Measurements from ENCODE around the gene TMEM37. TPM values are rescaled to one million over a fixed set of nuclear protein-coding genes. Genes with fewer than 3 reads are reported as not detected.

TMEM37 gene, protein sequence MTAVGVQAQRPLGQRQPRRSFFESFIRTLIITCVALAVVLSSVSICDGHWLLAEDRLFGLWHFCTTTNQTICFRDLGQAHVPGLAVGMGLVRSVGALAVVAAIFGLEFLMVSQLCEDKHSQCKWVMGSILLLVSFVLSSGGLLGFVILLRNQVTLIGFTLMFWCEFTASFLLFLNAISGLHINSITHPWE
- total RNA-seq (2016; rRNA removed; fragmentation: Illumina TruSeq; extraction: Trizol) (23.7 and 37.7 TPM in 2 replicates), polyA plus RNA-seq (2011; rRNA removed) (115 and 141 TPM in 2 replicates), polyA minus RNA-seq (2011; rRNA and poly(A)+ RNA removed; ENCODE audit: low replicate concordance) (8.6 and 130 TPM in 2 replicates), Bru-seq, nascent RNA (percentile 77 among the genes with signal in this experiment), BruChase-seq, experiment 1, labeled RNA remaining after a 6-hour chase (percentile 59 among the genes with signal in this experiment), BruChase-seq, experiment 2, labeled RNA remaining after a 2-hour chase (percentile 59 among the genes with signal in this experiment)
- total RNA-seq (2016; cell fraction: cytosol; rRNA removed; fragmentation: Illumina TruSeq; extraction: Trizol; ENCODE audit: low read depth) = 28.9 and 37.4 TPM in 2 replicates
- 22.3 and 38.3 TPM in 2 replicates for total RNA-seq (2016; cell fraction: insoluble cytoplasmic fraction; rRNA removed; fragmentation: Illumina TruSeq; extraction: Trizol)
- 42.2 and 48.4 TPM in 2 replicates for total RNA-seq (2016; cell fraction: membrane; rRNA removed; fragmentation: Illumina TruSeq; extraction: Trizol)
- total RNA-seq (2016; cell fraction: nucleus; rRNA removed; fragmentation: Illumina TruSeq; extraction: Trizol) = 34.2 and 36.8 TPM in 2 replicates
- polyA plus RNA-seq (2011; cell fraction: cytosol; rRNA removed) = 117 and 121 TPM in 2 replicates
- polyA plus RNA-seq (2011; cell fraction: nucleus; rRNA removed) = 112 and 119 TPM in 2 replicates
- polyA plus RNA-seq (2012) = 79.4 and 99.6 TPM in 2 replicates
- polyA plus RNA-seq (2016; cell fraction: cytosol; fragmentation: Illumina TruSeq; extraction: Trizol; ENCODE audit: low read depth) = 35.8 and 51.6 TPM in 2 replicates
- 29.9 and 33.6 TPM in 2 replicates for polyA plus RNA-seq (2016; cell fraction: insoluble cytoplasmic fraction; fragmentation: Illumina TruSeq; extraction: Trizol; ENCODE audit: low read depth)
- 42.8 and 53.0 TPM in 2 replicates for polyA plus RNA-seq (2016; cell fraction: membrane; fragmentation: Illumina TruSeq; extraction: Trizol; ENCODE audit: low read depth)
- polyA plus RNA-seq (2016; cell fraction: nucleus; fragmentation: Illumina TruSeq; extraction: Trizol; ENCODE audit: insufficient read depth, low read depth) = 58.5 and 61.9 TPM in 2 replicates
- 23.8 and 26.3 TPM in 2 replicates for polyA minus RNA-seq (2011; cell fraction: cytosol; rRNA and poly(A)+ RNA removed)
- 72.6 and 73.7 TPM in 2 replicates for polyA minus RNA-seq (2011; cell fraction: nucleus; rRNA and poly(A)+ RNA removed)
- long read RNA-seq, experiment 1, transcript TMEM37-201 (2 exons, 1,688 nt) = major isoform, 108 of 123 reads
- long read RNA-seq, experiment 1, partial matches to known transcripts = 13 of 123 reads
- long read RNA-seq, experiment 1, other reads (novel, unspliced or antisense) = 1 of 123 reads
- long read RNA-seq, experiment 2, transcript TMEM37-201 (2 exons, 1,688 nt) = major isoform, 101 of 131 reads
- long read RNA-seq, experiment 2, partial matches to known transcripts = 25 of 131 reads
- long read RNA-seq, experiment 2, other reads (novel, unspliced or antisense) = 3 of 131 reads

DNA sequence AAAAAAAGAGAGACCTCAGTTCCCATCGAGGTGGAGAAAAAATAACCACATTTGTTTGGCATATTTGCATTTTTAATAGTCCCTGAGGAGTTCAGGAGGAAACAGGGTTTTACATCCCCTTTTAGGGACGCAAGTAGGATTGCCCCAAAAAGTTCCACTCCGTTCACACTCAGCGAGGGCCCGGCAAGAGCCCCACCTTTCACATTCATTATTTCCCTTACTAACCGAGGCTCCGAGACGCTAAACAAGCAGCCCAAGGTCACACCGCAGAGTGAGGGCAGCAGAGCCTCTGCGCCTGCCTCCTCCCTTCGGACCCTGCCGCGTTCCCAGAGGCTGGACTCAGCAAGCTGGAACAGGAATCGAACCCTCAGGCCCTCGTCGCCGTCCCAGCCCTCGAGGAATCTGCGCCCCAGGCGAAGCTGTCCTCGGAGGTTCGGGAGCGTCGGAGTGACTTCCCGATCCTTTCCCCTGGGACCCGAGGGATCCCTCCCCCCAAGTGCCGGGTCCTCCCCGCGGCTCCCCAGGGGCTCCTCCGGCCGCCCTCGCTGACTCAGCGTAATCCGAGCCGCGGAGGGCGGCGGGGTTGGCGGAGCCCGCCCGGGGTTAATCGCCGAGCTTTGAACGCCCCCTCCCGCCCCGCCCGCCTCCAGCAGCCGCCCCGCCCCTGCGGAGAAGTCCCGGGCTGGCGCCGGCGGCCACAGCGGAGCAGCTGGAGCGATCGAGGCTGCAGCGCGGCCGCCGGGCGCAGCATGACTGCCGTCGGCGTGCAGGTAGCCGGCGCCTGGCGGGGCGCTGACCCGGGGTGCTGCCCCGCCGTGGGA lies at the start of gene TMEM37:
TSS of gene TMEM37 (plus strand) at position 700 of the 821 bp plus-strand sequence. CDS start at position 750, 50 bp downstream.
- Histone ChIP-seq H3K36me3 (replicated peaks in 1 of 2; ENCODE audit: control insufficient read depth in 1 of 2, insufficient read depth in 2 of 2, low read length in 2 of 2) (no peaks in the 10 kb centered on the region; a peak in 1 of 5 replicates), H3K27ac (ENCODE audit: extremely low read length, insufficient read depth, low read length) (peak within 1 kb of the TSS; percentile 88), H3K4me1 (ENCODE audit: insufficient read depth, low read length) (peaks cover 88% of the 10 kb centered on the region), H3K9ac (ENCODE audit: insufficient read depth, low read depth, low read length) (peak within 1 kb of the TSS; percentile 89), H3K4me2 (ENCODE audit: low read depth, low read length) (peak within 1 kb of the TSS; percentile 97), H2AFZ (ENCODE audit: low read length) (no peak within 1 kb of the TSS), H3K27me3 (ENCODE audit: control insufficient read depth in 1 of 2, insufficient read depth in 2 of 2, low read length in 2 of 2) (no peaks in the 10 kb centered on the region; a peak in 1 of 5 replicates), H3K9me3 (ENCODE audit: low read length) (no peaks in the 10 kb centered on the region), H3K79me2 (ENCODE audit: insufficient read depth, low read length) (peaks cover 46% of the 10 kb centered on the region), H4K20me1 (ENCODE audit: insufficient read depth, low read length) (peaks cover 2% of the 10 kb centered on the region; the same call in 1 of the 2 replicates), H3K4me3 (replicated peaks in 1 of 3; ENCODE audit: insufficient read depth in 1 of 3, low read depth in 2 of 3, low read length in 3 of 3) (peak within 1 kb of the TSS; percentile 84 to 90 (median 86))
- WGBS (ENCODE audit: low lambda C conversion rate) = 1% methylated on average over 33 of the region's 72 CpGs
- TSS peak; percentile 91 for BruUV-seq (replicated peaks)
- ChIA-PET POLR2A (interaction anchor here (0.9 to 3.0 kb wide), 4 partner anchors 10 to 64 kb away, joined by 3 to 21 read pairs (median 4); partner anchors contain the start of genes C2orf76 and DBI), CTCF (ENCODE audit: low intra/inter-chr PET ratio, low total read pairs) (no interaction called here)
- intact Hi-C loops (cut with micrococcal nuclease; ENCODE audit: unreplicated experiment) (loop anchor here (5.0 kb wide), 1 partner anchor 64 kb away; the partner anchor contains the start of genes C2orf76 and DBI), in situ Hi-C loops (cut with HindIII; ENCODE audit: extremely low pct_ligation_motif_present, low pct_unique_long_range_greater_than_20kb) (no loop called here)
- peak; percentile 79 for DNase-seq (ENCODE audit: low spot score)
- FAIRE-seq = no peak
- peak; percentile 70 for ATAC-seq
- TF ChIP-seq TSC22D2 (CRISPR knock-in tag; IDR thresholded peaks at IDR 0.05; ENCODE audit: borderline replicate concordance) (peak; percentile 88; the same call in 1 of the 2 replicates), ZNF615 (CRISPR knock-in tag; IDR thresholded peaks at IDR 0.05; ENCODE audit: borderline replicate concordance) (0 out of 2 replicates have a peak, but pooled peaks have one; percentile 63), ZFAT (CRISPR knock-in tag; conservative IDR thresholded peaks at IDR 0.05) (no peak), ZNF256 (CRISPR knock-in tag; conservative IDR thresholded peaks at IDR 0.05) (0 out of 2 replicates have a peak, but pooled peaks have one; percentile 42), CSRNP1 (CRISPR knock-in tag; IDR thresholded peaks at IDR 0.05) (no peak), THAP9 (CRISPR knock-in tag; IDR thresholded peaks at IDR 0.05; ENCODE audit: borderline replicate concordance) (0 out of 2 replicates have a peak, but pooled peaks have one; percentile 44), GATAD1 (CRISPR knock-in tag; IDR thresholded peaks at IDR 0.05) (peak; percentile 35), ZFP90 (CRISPR knock-in tag; IDR thresholded peaks at IDR 0.05; ENCODE audit: borderline replicate concordance) (peak; percentile 94), KDM5A (IDR thresholded peaks at IDR 0.05; ENCODE audit: borderline replicate concordance, low read length) (no peak)
- TF ChIP-seq, protein P1, sequence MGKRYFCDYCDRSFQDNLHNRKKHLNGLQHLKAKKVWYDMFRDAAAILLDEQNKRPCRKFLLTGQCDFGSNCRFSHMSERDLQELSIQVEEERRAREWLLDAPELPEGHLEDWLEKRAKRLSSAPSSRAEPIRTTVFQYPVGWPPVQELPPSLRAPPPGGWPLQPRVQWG (CRISPR knock-in tag; IDR thresholded peaks at IDR 0.05; ENCODE audit: borderline replicate concordance, low read depth) = no peak

All from HepG2 (cell line).